Psoas muscle (tissue), 8 donors: Measurements from ENCODE around the gene ACSBG1. TPM values are rescaled to one million over a fixed set of nuclear protein-coding genes. Genes with fewer than 3 reads are reported as not detected.
"Not testable (repeated sequence)": the region's sequence is repeated elsewhere in the genome, so short reads cannot be mapped to it uniquely, and the experiment has no call there.

ENCODE experiments used
- ATAC-seq, 4 donors: fragments of 200-7000 bp; cut with Tn5 transposase; one replicate each; pipeline ENCODE4 v1.9.1; 2020; ENCODE audit warnings: moderate library complexity in 3 of 4, mild to moderate bottlenecking in 2 of 4
- DNase-seq, 2 donors: peaks; one replicate each; pipeline ENCODE4 v3.0.0-alpha.2; 2020
- H3K27ac ChIP-seq: fragments of 200-600 bp; one replicate; pipeline ENCODE4 v1.8.0; 2022
- H3K27me3 ChIP-seq, 3 donors: fragments of 200-600 bp in 1 of 3; one replicate each; pipeline versions ENCODE4 v1.6.1 to v1.8.0; 2013 to 2022; ENCODE audit warnings: low read length in 2 of 3, mild to moderate bottlenecking in 2 of 3, moderate library complexity in 1 of 3; ENCODE audit not compliant: insufficient read depth in 3 of 3
- H3K36me3 ChIP-seq, 2 donors: fragments of 200-600 bp in 1 of 2; one replicate each; pipeline versions ENCODE4 v1.6.1 to v1.8.0; 2013 to 2022; ENCODE audit warnings: low read depth in 1 of 2, mild to moderate bottlenecking in 1 of 2, moderate library complexity in 1 of 2; ENCODE audit not compliant: insufficient read depth in 1 of 2
- H3K4me1 ChIP-seq: fragments of 200-600 bp; one replicate; pipeline ENCODE4 v1.8.0; 2022
- H3K4me3 ChIP-seq: fragments of 200-600 bp; one replicate; pipeline ENCODE4 v1.8.0; 2022; ENCODE audit warnings: mild to moderate bottlenecking
- H3K9me3 ChIP-seq: fragments of 200-600 bp; one replicate; pipeline ENCODE4 v1.8.0; 2022
- WGBS, 3 donors: extraction: QIAGEN DNeasy Blood & Tissue Kit; methylation state at CpG; one replicate each; pipeline versions ENCODE4 v1.1.6 to v1.1.7; 2013; 5-methylcytosine and 5-hydroxymethylcytosine counted together
- intact Hi-C, 2 donors: fragments of 100-400 bp; cut with DNase I; formaldehyde crosslinking; loops; one replicate each; pipeline versions ENCODE4 v1.11.0 to v1.14.2; 2022
- polyA plus RNA-seq, 3 donors: library from polyadenylated mRNA; stranded (reverse); fragments of 200-250 nt; gene quantifications; one replicate each; pipeline ENCODE4 v1.2.3, GENCODE V29; 2013
- total RNA-seq, 4 donors: library from RNA; stranded (reverse); fragmentation: NEBNext Ultra II Directional in 2 of 4; extraction: Animal tissue kit (Norgen Biotek cat#: 25700) in 2 of 4; gene quantifications; one replicate each; pipeline versions ENCODE4 v1.2.1 to v1.2.4, GENCODE V29; 2021 to 2023
- TF ChIP-seq, protein P1 (sequence below): fragments of 200-600 bp; IDR thresholded peaks from one replicate; pipeline ENCODE4 v1.8.0; 2022; ENCODE audit warnings: antibody characterized with exemption
- donor health status: healthy with polysubstance abuse.
- donor health status: DM: no; HTN: no; CAD: no; lungs with moderate emphysema.
- donor health status: Bipolar disorder and iron deficiency.
- donor health status: healthy.
- donor health status: DM: yes; HTN: yes; CAD: no.
- donor health status: DM: no; HTN: no; CAD: no.
- donor health status: DM: no; HTN: no; CAD: no.
- donor health status: DM: yes; HTN: yes; CAD: no.

ACSBG1 gene
- total and polyA plus RNA-seq, 7 donors = 0.12 to 0.64 (median 0.51) TPM; not detected in 3

DNA sequence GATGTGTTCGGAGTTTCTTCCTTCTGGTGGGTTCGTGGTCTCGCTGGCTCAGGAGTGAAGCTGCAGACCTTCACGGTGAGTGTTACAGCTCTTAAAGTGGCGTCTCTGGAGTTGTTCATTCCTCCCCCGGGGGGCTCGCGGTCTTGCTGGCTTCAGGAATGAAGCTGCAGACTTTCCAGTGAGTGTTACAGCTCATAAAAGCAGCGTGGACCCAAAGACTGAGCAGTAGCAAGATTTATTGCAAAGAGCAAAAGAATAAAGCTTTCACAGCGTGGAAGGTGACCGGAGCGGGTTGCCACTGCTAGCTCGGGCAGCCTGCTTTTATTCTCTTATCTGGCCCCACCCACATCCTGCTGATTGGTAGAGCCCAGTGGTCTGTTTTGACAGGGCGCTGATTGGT is 11.0 kb upstream of the ACSBG1 start:
- not testable (repeated sequence) for H3K4me1 ChIP-seq, H3K27ac ChIP-seq, H3K4me3 ChIP-seq, H3K9me3 ChIP-seq, DNase-seq, H3K36me3 ChIP-seq, H3K27me3 ChIP-seq, ATAC-seq
- 72 to 78% (median 73%) methylated on average over 13 to 14 of the region's 14 CpGs for WGBS, 3 donors
- intact Hi-C loops = loop anchor here in 1 of 2 donors (10.0 kb wide), 1 partner anchor 281 kb away; no protein-coding TSS in a partner anchor

DNA sequence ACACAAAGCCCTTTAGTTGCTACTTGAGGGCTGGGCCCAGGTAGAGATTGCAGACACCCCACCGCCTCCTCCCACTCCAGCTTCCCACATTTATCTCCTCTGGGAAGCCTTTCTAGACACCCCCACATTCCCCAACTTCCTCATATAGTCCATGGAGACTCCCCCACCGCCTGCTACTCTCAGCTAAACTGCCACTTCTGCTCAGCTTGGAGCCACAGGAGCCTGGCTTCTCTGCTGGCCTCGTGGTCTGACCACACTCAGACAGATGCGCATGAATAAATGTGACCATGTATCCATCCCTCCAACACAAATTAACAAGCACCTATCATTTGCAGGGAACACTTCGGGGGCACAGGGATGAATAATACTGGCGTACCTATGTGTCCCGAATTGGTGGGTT is 10.5 kb upstream of the ACSBG1 start:
- 62 to 78% (median 65%) methylated on average over 7 of the region's 7 CpGs for WGBS, 3 donors
- Histone ChIP-seq H3K4me3 (no peak overlapping the region), H3K36me3 (no peaks in the 10 kb centered on the region), H3K27me3 (no peaks in the 10 kb centered on the region), H3K9me3 (no peaks in the 10 kb centered on the region), H3K4me1 (peaks cover 5% of the 10 kb centered on the region), H3K27ac (no peak overlapping the region)
- ATAC-seq (no peak), DNase-seq (no peak)
- intact Hi-C loops = loop anchor here (5.0 to 10.0 kb wide), 5 partner anchors 68 to 288 kb away; no protein-coding TSS in a partner anchor
- TF ChIP-seq, protein P1, sequence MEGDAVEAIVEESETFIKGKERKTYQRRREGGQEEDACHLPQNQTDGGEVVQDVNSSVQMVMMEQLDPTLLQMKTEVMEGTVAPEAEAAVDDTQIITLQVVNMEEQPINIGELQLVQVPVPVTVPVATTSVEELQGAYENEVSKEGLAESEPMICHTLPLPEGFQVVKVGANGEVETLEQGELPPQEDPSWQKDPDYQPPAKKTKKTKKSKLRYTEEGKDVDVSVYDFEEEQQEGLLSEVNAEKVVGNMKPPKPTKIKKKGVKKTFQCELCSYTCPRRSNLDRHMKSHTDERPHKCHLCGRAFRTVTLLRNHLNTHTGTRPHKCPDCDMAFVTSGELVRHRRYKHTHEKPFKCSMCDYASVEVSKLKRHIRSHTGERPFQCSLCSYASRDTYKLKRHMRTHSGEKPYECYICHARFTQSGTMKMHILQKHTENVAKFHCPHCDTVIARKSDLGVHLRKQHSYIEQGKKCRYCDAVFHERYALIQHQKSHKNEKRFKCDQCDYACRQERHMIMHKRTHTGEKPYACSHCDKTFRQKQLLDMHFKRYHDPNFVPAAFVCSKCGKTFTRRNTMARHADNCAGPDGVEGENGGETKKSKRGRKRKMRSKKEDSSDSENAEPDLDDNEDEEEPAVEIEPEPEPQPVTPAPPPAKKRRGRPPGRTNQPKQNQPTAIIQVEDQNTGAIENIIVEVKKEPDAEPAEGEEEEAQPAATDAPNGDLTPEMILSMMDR = no peak

DNA sequence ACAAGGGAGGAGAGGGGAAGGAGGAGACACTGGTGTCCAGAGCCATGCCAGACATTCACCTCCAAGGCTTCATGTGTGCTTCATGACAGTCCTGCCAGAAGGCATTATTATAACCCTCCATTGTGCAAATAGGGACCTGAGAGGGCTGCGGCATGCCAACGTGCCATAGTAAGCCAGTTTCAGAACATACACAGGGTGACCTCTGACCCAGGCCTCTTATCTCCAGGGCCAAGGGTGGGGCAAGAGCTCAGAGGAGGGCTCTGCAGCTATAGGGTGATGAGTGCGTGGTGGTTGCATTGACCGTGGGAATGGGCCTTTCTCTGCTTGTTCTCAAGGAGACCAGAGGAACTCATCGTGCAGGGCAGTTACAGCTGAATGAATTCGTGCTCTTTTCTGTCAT is 9.7 kb upstream of the ACSBG1 start:
- Histone ChIP-seq H3K27me3 (no peaks in the 10 kb centered on the region), H3K27ac (no peak overlapping the region), H3K36me3 (no peaks in the 10 kb centered on the region), H3K4me1 (peaks cover 5% of the 10 kb centered on the region), H3K9me3 (no peaks in the 10 kb centered on the region), H3K4me3 (no peak overlapping the region)
- ATAC-seq (no peak), DNase-seq (no peak)
- intact Hi-C loops = loop anchor here (5.0 to 10.0 kb wide), 5 partner anchors 67 to 287 kb away; no protein-coding TSS in a partner anchor
- TF ChIP-seq, protein P1 = no peak
- 87 to 91% (median 91%) methylated on average over 6 of the region's 6 CpGs for WGBS, 3 donors

DNA sequence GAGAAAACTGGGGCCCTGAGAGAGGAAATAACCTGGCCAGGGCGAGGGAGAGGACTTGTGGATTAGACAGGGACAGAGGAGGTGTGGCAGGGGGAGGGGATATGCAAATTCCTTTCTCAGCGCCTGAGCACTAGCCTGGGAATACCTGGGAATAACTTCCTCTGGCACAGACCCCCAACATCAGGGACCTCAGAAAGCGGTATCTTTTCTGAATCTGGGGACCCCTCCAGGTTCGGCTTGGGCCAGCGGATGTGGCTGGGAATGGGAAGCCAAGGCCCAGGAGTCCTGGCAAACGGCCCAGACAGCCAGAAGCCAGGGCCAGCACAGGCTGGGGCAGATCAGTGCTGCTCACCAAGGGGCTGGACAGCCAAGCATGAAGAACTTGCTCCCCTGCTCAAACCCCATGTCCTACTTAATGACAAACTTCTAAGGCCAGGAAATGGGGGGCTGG is 9.2 kb upstream of the ACSBG1 start:
- H3K4me1 ChIP-seq = peaks cover 5% of the 10 kb centered on the region
- no peaks in the 10 kb centered on the region for H3K9me3 ChIP-seq
- intact Hi-C loops = loop anchor here (5.0 to 10.0 kb wide), 5 partner anchors 66 to 286 kb away; no protein-coding TSS in a partner anchor
- TF ChIP-seq, protein P1 = no peak
- 19 to 31% (median 26%) methylated on average over 6 of the region's 6 CpGs for WGBS, 3 donors
- peak; percentile 42 to 63 for DNase-seq
- no peak overlapping the region for H3K4me3 ChIP-seq
- ATAC-seq = peak in 3 of 4 donors; percentile 40 to 45 (median 43)
- no peaks in the 10 kb centered on the region for H3K36me3 ChIP-seq
- no peaks in the 10 kb centered on the region for H3K27me3 ChIP-seq
- no peak overlapping the region for H3K27ac ChIP-seq

DNA sequence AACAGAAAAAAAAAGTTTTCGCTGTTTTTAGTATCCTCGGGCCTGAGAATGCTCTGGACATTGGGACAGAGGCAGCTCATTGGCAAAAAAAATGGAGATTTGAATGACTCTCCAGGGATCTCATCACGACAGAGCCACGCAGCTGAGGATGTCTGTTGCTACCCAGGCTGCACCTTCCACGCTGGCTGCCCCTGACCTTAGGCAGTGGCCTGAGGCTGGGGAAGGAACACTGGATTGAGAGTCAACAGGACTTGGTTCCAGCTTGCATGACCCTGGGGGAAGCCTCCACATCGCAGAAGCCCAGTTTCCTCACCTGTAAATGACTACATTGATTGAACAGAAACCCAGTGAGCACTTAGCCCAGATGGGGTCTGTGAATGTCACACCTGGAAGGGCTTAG is 8.7 kb upstream of the ACSBG1 start:
- DNase-seq (no peak), ATAC-seq (no peak)
- TF ChIP-seq, protein P1 = no peak
- no peaks in the 10 kb centered on the region for H3K27me3 ChIP-seq
- no peaks in the 10 kb centered on the region for H3K9me3 ChIP-seq
- intact Hi-C loops = loop anchor here (5.0 to 10.0 kb wide), 5 partner anchors 66 to 286 kb away; no protein-coding TSS in a partner anchor
- H3K4me3 ChIP-seq = no peak overlapping the region
- no peak overlapping the region for H3K27ac ChIP-seq
- 61 to 90% (median 78%) methylated on average over 6 of the region's 6 CpGs for WGBS, 3 donors
- no peaks in the 10 kb centered on the region for H3K36me3 ChIP-seq
- peaks cover 5% of the 10 kb centered on the region for H3K4me1 ChIP-seq
